PC-9 (cell line): ENCODE measurements around the gene CYBC1.

Source experiments
- CTCF ChIP-seq: fragments of 200-600 bp; sonication (generic); conservative IDR thresholded peaks from 2 replicates; pipeline ENCODE4 v1.6.1; 2017; ENCODE audit warnings: mixed run types, antibody characterized with exemption, mild to moderate bottlenecking, moderate library complexity
- EZH2 ChIP-seq: fragments of 200-600 bp; sonication (generic); IDR thresholded peaks from 2 replicates; pipeline ENCODE4 v1.8.0; 2017; ENCODE audit warnings: antibody characterized with exemption, low read depth

- TF ChIP-seq CTCF: no peak
- no peak for TF ChIP-seq EZH2
Measured at GRCh38 chr17:82464567-82464929, 14.0 kb upstream of the CYBC1 start.
